ENCODE measurements around the gene MAPK8IP1. TPM values are rescaled to one million over a fixed set of nuclear protein-coding genes. Genes with fewer than 3 reads are reported as not detected.

The MAPK8IP1 gene
- polyA plus RNA-seq, 2 of the 4 experiments (the other 2 are of a cell fraction) = 2.6 to 5.8 TPM

- TF ChIP-seq MYC (IDR thresholded peaks at IDR 0.05; ENCODE audit: borderline replicate concordance, low read length) (no peak), SREBF2 (IDR thresholded peaks at IDR 0.05) (no peak), CBX8 (IDR thresholded peaks at IDR 0.05) (no peak)
Observed at GRCh38 chr11:45856044-45856468, 29.4 kb upstream of the MAPK8IP1 start (continued).

- FAIRE-seq (no peak), ATAC-seq (no peak; a peak in 1 of 6 replicates), DNase-seq (ENCODE audit: low read depth in 1 of 2, low spot score in 1 of 2) (no peak)
- TF ChIP-seq KDM5A (IDR thresholded peaks at IDR 0.05) (no peak), BCL3 (IDR thresholded peaks at IDR 0.05) (no peak), ATOH8 (CRISPR knock-in tag; IDR thresholded peaks at IDR 0.05; ENCODE audit: low read depth) (no peak)
- CTCF ChIA-PET = interaction anchor here (1.1 to 10.0 kb wide), 4 partner anchors 15 to 107 kb away, joined by 3 to 67 read pairs (median 10); no protein-coding TSS in a partner anchor
- 55% methylated on average over 2 of the region's 2 CpGs for WGBS (ENCODE audit: missing lambda C conversion rate)
- Histone ChIP-seq H3K27ac (no peak overlapping the region), H3K4me2 (no peak overlapping the region), H3K4me3 (no peak overlapping the region), H3K4me1 (no peaks in the 10 kb centered on the region), H3K9me3 (no peaks in the 10 kb centered on the region)
- POLR2A ChIA-PET = no interaction called here
Observed at GRCh38 chr11:45857961-45858474, 27.4 kb upstream of the MAPK8IP1 start.

GRCh38 chr11:45858751-45859398, 26.6 kb upstream of the MAPK8IP1 start:
- DNase-seq (ENCODE audit: low read depth in 1 of 2, low spot score in 1 of 2) (no peak), FAIRE-seq (no peak), ATAC-seq (no peak)
- 93% methylated on average over 5 of the region's 5 CpGs for WGBS (ENCODE audit: missing lambda C conversion rate)
- no peak for TF ChIP-seq HES2 (IDR thresholded peaks at IDR 0.05)
- TF ChIP-seq JUN (IDR thresholded peaks at IDR 0.05) = no peak
- TF ChIP-seq RCOR1 (IDR thresholded peaks at IDR 0.05; ENCODE audit: low read depth, low read length) = no peak
- no peaks in the 10 kb centered on the region for H3K9me3 ChIP-seq
- POLR2A ChIA-PET = no interaction called here
- CTCF ChIA-PET = interaction anchor here (0.7 to 10.0 kb wide), 5 partner anchors 14 to 518 kb away, joined by 3 to 67 read pairs (median 4); no protein-coding TSS in a partner anchor
- no peak overlapping the region for H3K4me3 ChIP-seq
- H3K27ac ChIP-seq = no peak overlapping the region
- H3K4me2 ChIP-seq = no peak overlapping the region
- H3K4me1 ChIP-seq = no peaks in the 10 kb centered on the region

- FAIRE-seq (no peak), ATAC-seq (no peak), DNase-seq (ENCODE audit: low read depth in 1 of 2, low spot score in 1 of 2) (no peak)
- Histone ChIP-seq H3K4me1 (no peaks in the 10 kb centered on the region), H3K9me3 (no peaks in the 10 kb centered on the region), H3K27ac (no peak overlapping the region), H3K4me3 (no peak overlapping the region), H3K4me2 (no peak overlapping the region)
- 88% methylated on average over 10 of the region's 12 CpGs for WGBS (ENCODE audit: missing lambda C conversion rate)
- ChIA-PET CTCF (interaction anchor here (0.6 to 10.0 kb wide), 7 partner anchors 13 to 1392 kb away, joined by 3 to 67 read pairs (median 5); no protein-coding TSS in a partner anchor), POLR2A (no interaction called here)
- TF ChIP-seq RCOR1 (IDR thresholded peaks at IDR 0.05; ENCODE audit: low read depth, low read length) = no peak
- TF ChIP-seq HOXB5 (CRISPR knock-in tag; IDR thresholded peaks at IDR 0.05) = no peak
- TF ChIP-seq CHD2 (IDR thresholded peaks at IDR 0.05; ENCODE audit: low read length, partially characterized antibody) = no peak
Observed at GRCh38 chr11:45859661-45860140, 25.8 kb upstream of the MAPK8IP1 start.

- 97% methylated on average over 5 of the region's 5 CpGs for WGBS (ENCODE audit: missing lambda C conversion rate)
- Histone ChIP-seq H3K4me2 (no peak overlapping the region), H3K27ac (no peak overlapping the region), H3K9me3 (no peaks in the 10 kb centered on the region), H3K4me3 (no peak overlapping the region), H3K4me1 (no peaks in the 10 kb centered on the region)
- ChIA-PET POLR2A (no interaction called here), CTCF (interaction anchor here (0.7 to 10.0 kb wide), 6 partner anchors 10 to 105 kb away, joined by 3 to 67 read pairs (median 5); no protein-coding TSS in a partner anchor)
- no peak for FAIRE-seq
- TF ChIP-seq SREBF2 (IDR thresholded peaks at IDR 0.05) (no peak), KDM1A (IDR thresholded peaks at IDR 0.05; ENCODE audit: low read depth) (no peak), FOXS1 (CRISPR knock-in tag; IDR thresholded peaks at IDR 0.05) (no peak), JUNB (IDR thresholded peaks at IDR 0.05) (no peak), RCOR1 (IDR thresholded peaks at IDR 0.05; ENCODE audit: low read depth, low read length) (no peak)
- no peak for ATAC-seq
- DNase-seq (ENCODE audit: low read depth in 1 of 2, low spot score in 1 of 2) = no peak
Observed at GRCh38 chr11:45860348-45860747, 25.1 kb upstream of the MAPK8IP1 start.

Measured in A549 (cell line).